Neural cell (in vitro differentiated cells): ENCODE results near the gene URI1. TPM values are rescaled to one million over a fixed set of nuclear protein-coding genes. Genes with fewer than 3 reads are reported as not detected.

Experiments
- H2AFZ ChIP-seq: fragments of 200-600, 300-800 bp; sonication (generic), shearing (Covaris generic); 2 replicates; pipeline ENCODE4 v1.6.0; 2014; ENCODE audit warnings: low read depth, mild to moderate bottlenecking, antibody characterized with exemption, low read length, moderate library complexity
- H3F3A ChIP-seq: fragments of 200-600 bp; shearing (Covaris generic); 2 replicates; pipeline ENCODE4 v1.6.1; 2016; ENCODE audit warnings: mild to moderate bottlenecking, moderate library complexity, mixed read lengths, antibody characterized with exemption, low read length; ENCODE audit not compliant: insufficient read depth, poor library complexity, severe bottlenecking
- H3K27ac ChIP-seq: fragments of 200-600, 300-800 bp; sonication (generic), shearing (Covaris generic); 2 replicates; pipeline ENCODE4 v1.5.1; 2014; ENCODE audit warnings: mild to moderate bottlenecking, low read length, moderate library complexity
- H3K27me3 ChIP-seq: fragments of 300-800, 200-600 bp; sonication (generic), shearing (Covaris generic); 2 replicates; pipeline ENCODE4 v1.6.0; 2014; ENCODE audit warnings: mild to moderate bottlenecking, low read depth, low read length, moderate library complexity; ENCODE audit not compliant: insufficient read depth
- H3K36me3 ChIP-seq: fragments of 300-800, 200-600 bp; sonication (generic), shearing (Covaris generic); 2 replicates; pipeline ENCODE4 v1.5.1; 2014; ENCODE audit warnings: mild to moderate bottlenecking, antibody characterized with exemption, low read length, moderate library complexity; ENCODE audit not compliant: insufficient read depth
- H3K4me2 ChIP-seq: fragments of 300-800, 200-600 bp; sonication (generic), shearing (Covaris generic); 2 replicates; pipeline ENCODE4 v1.6.0; 2014; ENCODE audit warnings: mild to moderate bottlenecking, low read length
- H3K4me3 ChIP-seq: fragments of 300-800, 200-600 bp; sonication (generic), shearing (Covaris generic); 2 replicates; pipeline ENCODE4 v1.5.1; 2014; ENCODE audit warnings: mild to moderate bottlenecking, low read length, moderate library complexity
- H3K79me2 ChIP-seq: fragments of 200-600 bp; shearing (Covaris generic); replicated peaks from 2 replicates; pipeline ENCODE4 v1.6.0; 2014; ENCODE audit warnings: mild to moderate bottlenecking, low read length, moderate library complexity; ENCODE audit not compliant: insufficient read depth
- H3K9ac ChIP-seq: fragments of 300-800, 200-600 bp; sonication (generic), shearing (Covaris generic); 2 replicates; pipeline ENCODE4 v1.6.1; 2016; ENCODE audit warnings: mild to moderate bottlenecking, low read length, mixed read lengths
- H3K9me2 ChIP-seq: fragments of 200-600 bp; shearing (Covaris generic); 2 replicates; pipeline ENCODE4 v1.6.1; 2016; ENCODE audit warnings: mild to moderate bottlenecking, low read length, mixed read lengths; ENCODE audit not compliant: insufficient read depth
- H3K9me3 ChIP-seq: fragments of 200-600, 300-800 bp; sonication (generic), shearing (Covaris generic); 2 replicates; pipeline ENCODE4 v1.6.1; 2016; ENCODE audit warnings: mild to moderate bottlenecking, mixed run types, low read length, moderate library complexity, mixed read lengths
- H4K20me1 ChIP-seq: fragments of 200-600 bp; shearing (Covaris generic); 2 replicates; pipeline ENCODE4 v1.6.1; 2016; ENCODE audit warnings: mild to moderate bottlenecking, mixed run types; ENCODE audit not compliant: insufficient read depth
- CTCF ChIP-seq: fragments of 450-650 bp; IDR thresholded peaks from 2 replicates; pipeline ENCODE4 v1.5.1; 2014; ENCODE audit warnings: antibody characterized with exemption, mild to moderate bottlenecking, moderate library complexity; ENCODE audit not compliant: poor library complexity, severe bottlenecking
- EP300 ChIP-seq: fragments of 450-650 bp; conservative IDR thresholded peaks from 2 replicates; pipeline ENCODE4 v1.6.1; 2014; ENCODE audit warnings: antibody characterized with exemption, mild to moderate bottlenecking, moderate library complexity; ENCODE audit not compliant: poor library complexity, severe bottlenecking
- MXI1 ChIP-seq: fragments of 450-650 bp; conservative IDR thresholded peaks from 2 replicates; pipeline ENCODE4 v1.6.1; 2014; ENCODE audit warnings: antibody characterized with exemption, mild to moderate bottlenecking; ENCODE audit not compliant: poor library complexity, severe bottlenecking
- POLR2AphosphoS5 ChIP-seq: IDR thresholded peaks from 2 replicates; pipeline ENCODE4 v1.6.1; 2012
- RAD21 ChIP-seq: fragments of 450-650 bp; conservative IDR thresholded peaks from 2 replicates; pipeline ENCODE4 v1.6.1; 2014; ENCODE audit warnings: antibody characterized with exemption, mild to moderate bottlenecking, moderate library complexity
- REST ChIP-seq: IDR thresholded peaks from 2 replicates; pipeline ENCODE4 v1.6.1; 2012; ENCODE audit warnings: borderline replicate concordance
- SMC3 ChIP-seq: fragments of 450-650 bp; conservative IDR thresholded peaks from 2 replicates; pipeline ENCODE4 v1.6.1; 2014; ENCODE audit warnings: antibody characterized with exemption, mild to moderate bottlenecking, moderate library complexity; ENCODE audit not compliant: poor library complexity
- TAF1 ChIP-seq: IDR thresholded peaks from 2 replicates; pipeline ENCODE4 v1.6.1; 2012; ENCODE audit warnings: low read depth
- polyA plus RNA-seq: library from polyadenylated mRNA; depleted of rRNA; stranded (reverse); fragments of >200 nt; gene quantifications from 2 replicates; pipeline ENCODE4 v1.2.3, GENCODE V29; 2014

Gene URI1
- polyA plus RNA-seq, 1 donor from 2014 or later = 55.4 TPM

GRCh38 chr19:30024091-30024490, 82.1 kb downstream of the URI1 start:
- Histone ChIP-seq H3K27me3 (no peaks in the 10 kb centered on the region), H3K36me3 (no peaks in the 10 kb centered on the region), H3F3A (no peaks in the 10 kb centered on the region), H3K4me2 (no peak overlapping the region), H4K20me1 (no peaks in the 10 kb centered on the region), H3K27ac (no peak overlapping the region), H3K9me2 (no peaks in the 10 kb centered on the region), H3K9me3 (no peaks in the 10 kb centered on the region), H3K4me3 (no peak overlapping the region), H3K9ac (no peak overlapping the region), H2AFZ (no peak overlapping the region), H3K79me2 (no peaks in the 10 kb centered on the region)
- TF ChIP-seq REST (no peak), MXI1 (no peak), TAF1 (no peak), SMC3 (no peak), EP300 (no peak), RAD21 (no peak), POLR2AphosphoS5 (no peak)

GRCh38 chr19:30026933-30027332, 84.9 kb downstream of the URI1 start:
- Histone ChIP-seq H3K27me3 (no peaks in the 10 kb centered on the region), H3K79me2 (no peaks in the 10 kb centered on the region), H3K9me2 (no peaks in the 10 kb centered on the region), H2AFZ (no peak overlapping the region), H3K27ac (no peak overlapping the region), H3K9me3 (no peaks in the 10 kb centered on the region), H4K20me1 (no peaks in the 10 kb centered on the region), H3K4me2 (no peak overlapping the region), H3K36me3 (no peaks in the 10 kb centered on the region), H3K9ac (no peak overlapping the region), H3F3A (no peaks in the 10 kb centered on the region), H3K4me3 (no peak overlapping the region)
- TF ChIP-seq EP300 (no peak), CTCF (no peak), POLR2AphosphoS5 (no peak), TAF1 (no peak)
